Body of pancreas (tissue), 4 donors: Measurements from ENCODE around the gene TOM1. TPM values are rescaled to one million over a fixed set of nuclear protein-coding genes. Genes with fewer than 3 reads are reported as not detected.

Source experiments
- ATAC-seq: fragments of 150-250 bp; one replicate; pipeline ENCODE4 v1.9.1; 2016
- DNase-seq, 4 donors: peaks; one replicate each; pipeline ENCODE4 v3.0.0-alpha.2; 2019
- H3K27ac ChIP-seq, 4 donors: fragments of 200-600 bp; sonication (generic); 1 replicate in 3 of 4; 2 replicates in 1 of 4; pipeline versions ENCODE4 v1.5.1 to v1.6.1; 2016 to 2019; ENCODE audit warnings: mild to moderate bottlenecking in 1 of 4, mixed read lengths in 1 of 4, moderate library complexity in 1 of 4
- H3K27me3 ChIP-seq, 2 donors: fragments of 200-600 bp; sonication (generic); one replicate each; pipeline ENCODE4 v1.6.0; 2016; ENCODE audit warnings: mild to moderate bottlenecking in 1 of 2
- H3K36me3 ChIP-seq, 2 donors: fragments of 200-600 bp; sonication (generic); replicated peaks in 1 of 2; 2 replicates each; pipeline ENCODE4 v1.5.1; 2016; ENCODE audit warnings: low read depth in 2 of 2; ENCODE audit not compliant: insufficient read depth in 1 of 2
- H3K4me1 ChIP-seq: fragments of 200-600 bp; sonication (generic); one replicate; pipeline ENCODE4 v1.6.0; 2016
- H3K4me3 ChIP-seq, 2 donors: fragments of 200-600 bp; sonication (generic); 1 replicate in 1 of 2; 2 replicates in 1 of 2; pipeline ENCODE4 v1.5.1; 2016 to 2019
- H3K9me3 ChIP-seq, 3 donors: fragments of 200-600 bp; sonication (generic); 1 replicate in 2 of 3; 2 replicates in 1 of 3; pipeline ENCODE4 v1.5.1; 2016
- POLR2A ChIP-seq, 3 donors: fragments of 450-650 bp; IDR thresholded peaks; one replicate each; pipeline ENCODE4 v1.6.1; 2016; ENCODE audit warnings: antibody characterized with exemption in 3 of 3, mild to moderate bottlenecking in 2 of 3
- WGBS, 2 donors: methylation state at CpG; one replicate each; pipeline ENCODE4 v1.1.5; 2017; 5-methylcytosine and 5-hydroxymethylcytosine counted together
- intact Hi-C: fragments of 100-400 bp; cut with DNase I; formaldehyde crosslinking; loops from one replicate; pipeline ENCODE4 v1.15.1; 2023
- total RNA-seq, 2 donors: library from RNA; depleted of rRNA; stranded (reverse); fragments of >200 nt; gene quantifications; one replicate each; pipeline ENCODE4 v1.1.0, GENCODE V29; 2016
- TF ChIP-seq, protein P1 (sequence below), 7 experiments: fragments of 450-650 bp in 4 of 7; fragments of 200-600 bp in 3 of 7; sonication (generic) in 3 of 7; IDR thresholded peaks; one replicate each; pipeline ENCODE4 v1.5.1; 2016 to 2019; ENCODE audit warnings: antibody characterized with exemption in 7 of 7

TOM1 gene
- total RNA-seq, 2 donors from 2014 or later: 34.0 to 42.2 TPM

DNA sequence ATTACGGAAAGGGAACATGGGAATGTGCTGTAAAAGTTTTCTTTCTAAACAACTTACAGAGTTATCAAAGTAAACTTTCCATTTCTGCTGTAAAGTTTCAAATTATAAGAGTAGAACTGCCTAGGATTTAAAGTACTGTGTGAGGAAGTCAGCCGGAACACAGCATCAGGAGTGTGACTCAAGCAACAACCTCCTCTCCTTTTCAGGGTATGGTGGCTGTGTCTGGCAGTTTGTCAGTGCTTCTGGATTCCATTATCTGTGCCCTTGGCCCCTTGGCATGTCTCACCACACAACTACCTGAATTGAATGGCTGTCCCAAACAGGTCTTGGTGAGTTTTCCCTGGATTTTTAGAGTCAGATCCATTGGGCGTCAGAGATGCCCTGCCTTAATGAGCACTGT lies 6.9 kb upstream of the TOM1 start:
- H3K9me3 ChIP-seq: no peaks in the 10 kb centered on the region
- intact Hi-C loops: no loop called here
- H3K27ac ChIP-seq: no peak overlapping the region
- H3K4me1 ChIP-seq: no peaks in the 10 kb centered on the region
- DNase-seq: no peak
- WGBS, 2 donors: 90 to 91% methylated on average over 3 of the region's 3 CpGs
- peaks cover 4 to 17% of the 10 kb centered on the region in 2 donors for H3K36me3 ChIP-seq
- ATAC-seq: no peak
- H3K4me3 ChIP-seq: no peak overlapping the region
- TF ChIP-seq, protein P1, sequence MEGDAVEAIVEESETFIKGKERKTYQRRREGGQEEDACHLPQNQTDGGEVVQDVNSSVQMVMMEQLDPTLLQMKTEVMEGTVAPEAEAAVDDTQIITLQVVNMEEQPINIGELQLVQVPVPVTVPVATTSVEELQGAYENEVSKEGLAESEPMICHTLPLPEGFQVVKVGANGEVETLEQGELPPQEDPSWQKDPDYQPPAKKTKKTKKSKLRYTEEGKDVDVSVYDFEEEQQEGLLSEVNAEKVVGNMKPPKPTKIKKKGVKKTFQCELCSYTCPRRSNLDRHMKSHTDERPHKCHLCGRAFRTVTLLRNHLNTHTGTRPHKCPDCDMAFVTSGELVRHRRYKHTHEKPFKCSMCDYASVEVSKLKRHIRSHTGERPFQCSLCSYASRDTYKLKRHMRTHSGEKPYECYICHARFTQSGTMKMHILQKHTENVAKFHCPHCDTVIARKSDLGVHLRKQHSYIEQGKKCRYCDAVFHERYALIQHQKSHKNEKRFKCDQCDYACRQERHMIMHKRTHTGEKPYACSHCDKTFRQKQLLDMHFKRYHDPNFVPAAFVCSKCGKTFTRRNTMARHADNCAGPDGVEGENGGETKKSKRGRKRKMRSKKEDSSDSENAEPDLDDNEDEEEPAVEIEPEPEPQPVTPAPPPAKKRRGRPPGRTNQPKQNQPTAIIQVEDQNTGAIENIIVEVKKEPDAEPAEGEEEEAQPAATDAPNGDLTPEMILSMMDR (IDR thresholded peaks at IDR 0.05): no peak
- no peak for TF ChIP-seq POLR2A (IDR thresholded peaks at IDR 0.05)
- no peaks in the 10 kb centered on the region for H3K27me3 ChIP-seq

DNA sequence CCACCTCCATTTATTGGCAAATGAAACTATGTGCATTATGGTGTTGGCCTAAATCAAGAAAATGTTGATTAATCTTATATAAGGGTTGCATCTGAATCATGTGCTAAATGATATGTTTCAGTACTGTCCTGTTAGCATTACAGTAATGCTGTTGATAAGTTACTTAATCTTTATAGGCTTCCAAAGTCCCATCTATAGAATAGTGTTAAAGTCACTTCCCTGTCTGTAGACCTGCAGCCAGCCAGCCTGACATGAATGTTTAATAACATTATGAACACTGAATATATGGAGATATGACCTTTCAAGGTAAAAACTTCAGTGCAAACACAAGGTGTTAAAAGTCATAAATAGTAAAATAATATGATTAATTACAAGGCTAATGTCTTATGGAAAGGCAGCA lies 3.6 kb upstream of the TOM1 start:
- no peaks in the 10 kb centered on the region for H3K27me3 ChIP-seq

DNA sequence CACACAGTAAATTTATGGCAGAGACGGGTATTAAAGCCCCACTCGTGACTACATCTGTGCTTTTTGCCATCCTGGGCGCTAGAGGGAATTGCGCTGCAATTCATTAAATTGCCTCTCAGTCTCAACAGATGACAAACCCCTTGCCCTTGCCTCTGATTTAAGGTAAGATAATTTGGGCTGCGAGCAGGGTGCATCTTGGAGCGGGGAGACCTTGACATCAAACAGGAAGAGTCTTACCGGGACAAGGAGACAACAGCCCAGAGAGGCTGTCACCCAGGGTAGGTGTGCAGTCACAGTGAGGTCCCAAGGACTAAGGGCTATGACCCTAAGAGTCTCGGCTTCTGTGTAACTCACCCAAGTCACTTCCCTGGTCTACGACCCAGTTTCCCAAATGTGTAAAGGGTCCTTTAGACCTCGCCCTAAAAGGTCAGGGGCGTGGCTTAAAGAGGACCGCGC lies 449 bp upstream of the TOM1 start:
- peak in 1 of 4 donors; percentile 28 for DNase-seq
- TF ChIP-seq, protein P1 (IDR thresholded peaks at IDR 0.05): peak in 4 of 7 experiments; percentile 3 to 19 (median 8)
- TF ChIP-seq POLR2A (IDR thresholded peaks at IDR 0.05): no peak
- no peaks in the 10 kb centered on the region for H3K27me3 ChIP-seq
- intact Hi-C loops: no loop called here
- peaks cover 24% of the 10 kb centered on the region for H3K4me1 ChIP-seq
- WGBS, 2 donors: 6 to 19% methylated on average over 8 to 13 of the region's 13 CpGs
- H3K9me3 ChIP-seq: no peaks in the 10 kb centered on the region
- peak overlapping the region in 1 of 2 donors; percentile 92 for H3K4me3 ChIP-seq
- peak overlapping the region; percentile 87 to 98 (median 93) for H3K27ac ChIP-seq
- ATAC-seq: peak; percentile 7
- H3K36me3 ChIP-seq: no peaks in the 10 kb centered on the region

More for the DNA sequence above, 3.6 kb upstream of the TOM1 start:
- ATAC-seq (no peak), DNase-seq (no peak)
- TF ChIP-seq, protein P1 (IDR thresholded peaks at IDR 0.05): no peak
- no peak for TF ChIP-seq POLR2A (IDR thresholded peaks at IDR 0.05)
- intact Hi-C loops: no loop called here
- Histone ChIP-seq H3K4me1 (peaks cover 13% of the 10 kb centered on the region), H3K36me3 (peaks cover 4 to 5% of the 10 kb centered on the region in 2 donors), H3K9me3 (no peaks in the 10 kb centered on the region), H3K4me3 (no peak overlapping the region), H3K27ac (no peak overlapping the region)

DNA sequence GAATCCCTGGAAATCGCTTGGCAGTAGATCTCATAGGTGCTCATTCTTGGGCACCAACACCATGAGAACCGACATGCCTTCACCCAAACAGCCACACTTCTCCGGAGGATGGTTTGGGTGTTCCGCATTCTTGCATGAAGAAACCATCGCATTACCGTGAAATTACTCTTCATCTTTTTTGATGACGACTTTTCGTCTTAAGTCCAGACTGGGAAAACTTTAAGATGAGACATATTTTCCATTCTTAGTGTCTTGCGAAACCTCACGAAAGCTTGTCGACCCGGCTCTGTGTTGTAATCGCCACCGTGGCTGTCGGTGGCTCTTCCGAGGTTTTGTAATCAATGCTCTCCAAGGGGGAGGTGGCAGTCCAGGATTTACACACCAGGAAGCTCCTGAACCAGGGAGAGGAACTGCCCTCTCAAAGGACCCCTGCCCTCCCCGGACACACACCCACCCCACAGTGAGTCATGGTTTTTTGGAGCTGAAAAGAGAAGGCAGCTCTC lies 1.7 kb downstream of the TOM1 start:
- H3K4me3 ChIP-seq: no peak overlapping the region
- H3K36me3 ChIP-seq: no peaks in the 10 kb centered on the region
- ATAC-seq (no peak), DNase-seq (peak in 2 of 4 donors; percentile 28 to 71)
- no peak for TF ChIP-seq POLR2A (IDR thresholded peaks at IDR 0.05)
- TF ChIP-seq, protein P1 (IDR thresholded peaks at IDR 0.05): no peak
- intact Hi-C loops: no loop called here
- no peaks in the 10 kb centered on the region for H3K27me3 ChIP-seq
- no peaks in the 10 kb centered on the region for H3K9me3 ChIP-seq
- WGBS, 2 donors: 68 to 76% methylated on average over 17 of the region's 17 CpGs
- H3K4me1 ChIP-seq: peaks cover 24% of the 10 kb centered on the region
- peak overlapping the region in 3 of 4 donors; percentile 92 to 98 (median 94) for H3K27ac ChIP-seq

DNA sequence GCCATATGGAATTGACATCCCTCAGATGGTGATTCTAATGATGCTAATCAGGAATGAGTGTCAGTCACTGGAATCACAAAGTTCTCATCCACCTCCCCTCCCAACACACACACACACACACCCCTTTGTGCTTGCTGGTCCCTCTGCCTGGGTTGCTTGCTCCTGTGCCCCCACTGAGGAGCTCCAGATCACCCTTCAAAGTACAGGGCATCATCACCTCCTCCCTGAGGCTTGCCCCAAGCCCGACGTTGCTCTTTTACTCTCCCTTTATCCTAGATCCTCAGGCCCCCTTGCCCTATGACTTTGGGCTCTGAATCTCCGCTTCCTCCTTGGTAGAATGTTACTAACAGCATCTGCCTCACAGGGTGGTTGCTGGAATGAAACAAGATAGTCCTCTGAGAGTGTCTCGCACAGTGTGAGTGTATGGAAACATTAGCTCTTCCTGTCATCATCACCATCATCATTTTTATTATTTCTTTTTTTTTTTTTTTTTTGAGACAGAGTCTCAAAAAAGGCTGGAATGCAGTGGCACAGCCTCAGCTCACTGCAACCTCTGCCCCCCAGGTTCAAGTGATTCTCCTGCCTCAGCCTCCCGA lies 3.4 kb downstream of the TOM1 start:
- intact Hi-C loops: no loop called here
- Histone ChIP-seq H3K27me3 (no peaks in the 10 kb centered on the region), H3K4me3 (no peak overlapping the region), H3K9me3 (no peaks in the 10 kb centered on the region), H3K27ac (no peak overlapping the region), H3K4me1 (peaks cover 24% of the 10 kb centered on the region), H3K36me3 (no peaks in the 10 kb centered on the region)
- no peak for DNase-seq
- WGBS, 2 donors: 96% methylated on average over 5 of the region's 5 CpGs
- ATAC-seq: no peak
- no peak for TF ChIP-seq POLR2A (IDR thresholded peaks at IDR 0.05)
- TF ChIP-seq, protein P1 (IDR thresholded peaks at IDR 0.05): no peak
